ENCODE data around the gene CSDE1.

The CSDE1 gene

GRCh38 chr1:114749835-114750234 is 7.9 kb downstream of the CSDE1 start:
- no peak for DNase-seq (ENCODE audit: low read depth, low spot score)

- DNase-seq (ENCODE audit: low read depth, low spot score), result no peak
Measured at GRCh38 chr1:114746450-114747121, 11.2 kb downstream of the CSDE1 start.

- no peak for DNase-seq (ENCODE audit: low read depth, low spot score)
Measured at GRCh38 chr1:114745291-114745690, 12.5 kb downstream of the CSDE1 start.

- no peak for DNase-seq (ENCODE audit: low read depth, low spot score)
Measured at GRCh38 chr1:114741963-114742746, 15.6 kb downstream of the CSDE1 start.

- no peak for DNase-seq (ENCODE audit: low read depth, low spot score)
Measured at GRCh38 chr1:114740331-114740730, 17.5 kb downstream of the CSDE1 start.

- DNase-seq (ENCODE audit: low read depth, low spot score), result no peak
Measured at GRCh38 chr1:114737314-114737849, 20.4 kb downstream of the CSDE1 start.

GRCh38 chr1:114735479-114735878 is 22.3 kb downstream of the CSDE1 start:
- no peak for DNase-seq (ENCODE audit: low read depth, low spot score)

GRCh38 chr1:114729782-114730181 is 28.0 kb downstream of the CSDE1 start:
- no peak for DNase-seq (ENCODE audit: low read depth, low spot score)

GRCh38 chr1:114728553-114728952 is 29.2 kb downstream of the CSDE1 start:
- no peak for DNase-seq (ENCODE audit: low read depth, low spot score)

- DNase-seq (ENCODE audit: low read depth, low spot score), result no peak
Measured at GRCh38 chr1:114725230-114725629, 32.6 kb downstream of the CSDE1 start.

- no peak for DNase-seq (ENCODE audit: low read depth, low spot score)
Measured at GRCh38 chr1:114723915-114724314, 33.9 kb downstream of the CSDE1 start.

- DNase-seq (ENCODE audit: low read depth, low spot score), result no peak
Measured at GRCh38 chr1:114723457-114723856, 34.3 kb downstream of the CSDE1 start.

GRCh38 chr1:114720492-114720891 is 37.3 kb downstream of the CSDE1 start:
- DNase-seq (ENCODE audit: low read depth, low spot score), result no peak

- DNase-seq (ENCODE audit: low read depth, low spot score), result no peak
Measured at GRCh38 chr1:114719424-114719787, 38.4 kb downstream of the CSDE1 start.

GRCh38 chr1:114718661-114719423 is 38.9 kb downstream of the CSDE1 start:
- DNase-seq (ENCODE audit: low read depth, low spot score), result no peak

- DNase-seq (ENCODE audit: low read depth, low spot score), result peak; percentile 91
Measured at GRCh38 chr1:114716304-114717170, 41.2 kb downstream of the CSDE1 start, which contains the start of gene NRAS. TSS of gene NRAS (minus strand) at chr1:114716771. CDS start at chr1:114716160, 611 bp downstream.

GRCh38 chr1:114715952-114716303 is 41.9 kb downstream of the CSDE1 start:
- DNase-seq (ENCODE audit: low read depth, low spot score), result no peak

GRCh38 chr1:114712977-114713376 is 44.8 kb downstream of the CSDE1 start:
- no peak for DNase-seq (ENCODE audit: low read depth, low spot score)

- no peak for DNase-seq (ENCODE audit: low read depth, low spot score)
Measured at GRCh38 chr1:114710360-114710759, 47.4 kb downstream of the CSDE1 start.

- no peak for DNase-seq (ENCODE audit: low read depth, low spot score)
Measured at GRCh38 chr1:114707604-114708003, 50.2 kb downstream of the CSDE1 start.

GRCh38 chr1:114703242-114703641 is 54.5 kb downstream of the CSDE1 start:
- DNase-seq (ENCODE audit: low read depth, low spot score), result no peak

Measured in activated naive CD8-positive, alpha-beta T cell treated with anti-CD3 and anti-CD28 coated beads, Interleukin-2, amount 50 U/mL, for 16 hours (primary cell).